ENCODE data around the gene NUDT8. TPM values are rescaled to one million over a fixed set of nuclear protein-coding genes. Genes with fewer than 3 reads are reported as not detected.
A peak's percentile ranks its signal among the peaks of the same experiment; 100 is the strongest.

Gene NUDT8
- total and polyA plus RNA-seq, 2 experiments from 2014 or later, result 13.6 to 28.7 TPM

- no peaks in the 10 kb centered on the region for H3K79me2 ChIP-seq
- H3K9me2 ChIP-seq (replicated peaks; ENCODE audit: insufficient read depth), result no peaks in the 10 kb centered on the region
- H3K9me3 ChIP-seq (ENCODE audit: low read depth), result no peaks in the 10 kb centered on the region
- H4K20me1 ChIP-seq (ENCODE audit: insufficient read depth, poor library complexity, severe bottlenecking), result no peaks in the 10 kb centered on the region
- 41% methylated on average over 19 of the region's 23 CpGs for WGBS (ENCODE audit: low lambda C conversion rate, missing lambda C conversion rate)
- no peak overlapping the region for H3K4me3 ChIP-seq
- H3K27me3 ChIP-seq, result no peaks in the 10 kb centered on the region
- peak overlapping the region; percentile 70 for H3K4me2 ChIP-seq
- H3K4me1 ChIP-seq (ENCODE audit: insufficient read depth), result no peaks in the 10 kb centered on the region
- H2AFZ ChIP-seq, result no peak overlapping the region
- peak overlapping the region; percentile 42 for H3K27ac ChIP-seq
- no peaks in the 10 kb centered on the region for H3K36me3 ChIP-seq (replicated peaks; ENCODE audit: insufficient read depth, low read depth)
- DNase-seq (ENCODE audit: low spot score), result peak; percentile 74
- TF ChIP-seq EZH2 (IDR thresholded peaks at IDR 0.05; ENCODE audit: borderline replicate concordance) (no peak), CTCF (IDR thresholded peaks at IDR 0.05; ENCODE audit: poor library complexity) (peak; percentile 54)
These were observed 15.6 kb downstream of the NUDT8 start for GRCh38 chr11:67613960-67614715.

- Histone ChIP-seq H4K20me1 (ENCODE audit: insufficient read depth, poor library complexity, severe bottlenecking) (no peaks in the 10 kb centered on the region), H3K9me3 (ENCODE audit: low read depth) (no peaks in the 10 kb centered on the region), H3K4me2 (peak overlapping the region; percentile 70), H3K79me2 (peaks cover 4% of the 10 kb centered on the region), H3K27me3 (no peaks in the 10 kb centered on the region), H3K4me1 (ENCODE audit: insufficient read depth) (no peaks in the 10 kb centered on the region), H2AFZ (no peak overlapping the region), H3K9me2 (replicated peaks; ENCODE audit: insufficient read depth) (no peaks in the 10 kb centered on the region), H3K4me3 (no peak overlapping the region), H3K27ac (peak overlapping the region; percentile 42), H3K36me3 (replicated peaks; ENCODE audit: insufficient read depth, low read depth) (no peaks in the 10 kb centered on the region)
- no peak for DNase-seq (ENCODE audit: low spot score)
- WGBS (ENCODE audit: low lambda C conversion rate, missing lambda C conversion rate), result 94% methylated on average over 17 of the region's 17 CpGs
- TF ChIP-seq CTCF (IDR thresholded peaks at IDR 0.05; ENCODE audit: poor library complexity), result no peak
- no peak for TF ChIP-seq EZH2phosphoT487 (IDR thresholded peaks at IDR 0.05; ENCODE audit: low read depth, severe bottlenecking, unreplicated experiment)
- no peak for TF ChIP-seq EZH2 (IDR thresholded peaks at IDR 0.05; ENCODE audit: borderline replicate concordance)
These were observed 16.3 kb downstream of the NUDT8 start for GRCh38 chr11:67613313-67613959.

- no peak overlapping the region for H3K4me3 ChIP-seq
- no peaks in the 10 kb centered on the region for H3K27me3 ChIP-seq
- peaks cover 1% of the 10 kb centered on the region for H3K4me1 ChIP-seq (ENCODE audit: insufficient read depth)
- WGBS (ENCODE audit: low lambda C conversion rate, missing lambda C conversion rate), result 94% methylated on average over 13 of the region's 13 CpGs
- H2AFZ ChIP-seq, result no peak overlapping the region
- H3K36me3 ChIP-seq (replicated peaks; ENCODE audit: insufficient read depth, low read depth), result no peaks in the 10 kb centered on the region
- DNase-seq (ENCODE audit: low spot score), result no peak
- H3K79me2 ChIP-seq, result peaks cover 9% of the 10 kb centered on the region
- no peaks in the 10 kb centered on the region for H3K9me2 ChIP-seq (replicated peaks; ENCODE audit: insufficient read depth)
- no peak overlapping the region for H3K27ac ChIP-seq
- H4K20me1 ChIP-seq (ENCODE audit: insufficient read depth, poor library complexity, severe bottlenecking), result no peaks in the 10 kb centered on the region
- no peak overlapping the region for H3K4me2 ChIP-seq
- H3K9me3 ChIP-seq (ENCODE audit: low read depth), result no peaks in the 10 kb centered on the region
- TF ChIP-seq EZH2 (IDR thresholded peaks at IDR 0.05; ENCODE audit: borderline replicate concordance), result no peak
These were observed 17.0 kb downstream of the NUDT8 start for GRCh38 chr11:67612751-67613150.

Data from hepatocyte (in vitro differentiated cells).